Measurements from ENCODE around the gene PWWP2B.
"Not testable (repeated sequence)": the region's sequence is repeated elsewhere in the genome, so short reads cannot be mapped to it uniquely, and the experiment has no call there.

The PWWP2B gene

DNA sequence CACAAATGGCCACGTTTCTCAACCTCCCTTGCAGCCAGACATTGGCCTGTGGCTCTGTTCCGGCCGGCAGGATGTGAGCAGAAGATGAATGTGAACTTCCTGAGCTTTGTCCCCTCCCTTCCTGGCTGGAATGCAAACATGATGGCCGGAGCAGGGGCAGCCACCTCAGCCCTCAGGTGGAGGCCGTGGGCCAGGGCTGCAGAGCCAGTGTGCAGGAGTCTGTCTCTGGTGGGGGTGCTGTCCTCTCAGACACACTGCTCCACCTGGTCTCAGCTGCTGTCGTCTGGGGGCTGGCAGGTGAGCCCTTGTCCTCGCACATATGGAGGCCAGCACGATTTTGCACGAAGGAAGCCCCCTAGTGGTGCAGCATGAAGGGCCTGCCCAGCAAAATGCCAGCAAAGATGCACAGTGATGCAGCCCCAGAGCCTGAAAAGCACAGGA, 25.3 kb upstream of the PWWP2B start:
- Mint-ChIP-seq H3K36me3 (no peaks in the 10 kb centered on the region), H3K9me3 (no peaks in the 10 kb centered on the region), H3K27ac (no peak overlapping the region), H3K4me3 (no peak overlapping the region), H3K4me1 (peaks cover 7% of the 10 kb centered on the region)
- DNase-seq (ENCODE audit: low spot score in 2 of 2) = no peak
- peak; percentile 32 for ATAC-seq

DNA sequence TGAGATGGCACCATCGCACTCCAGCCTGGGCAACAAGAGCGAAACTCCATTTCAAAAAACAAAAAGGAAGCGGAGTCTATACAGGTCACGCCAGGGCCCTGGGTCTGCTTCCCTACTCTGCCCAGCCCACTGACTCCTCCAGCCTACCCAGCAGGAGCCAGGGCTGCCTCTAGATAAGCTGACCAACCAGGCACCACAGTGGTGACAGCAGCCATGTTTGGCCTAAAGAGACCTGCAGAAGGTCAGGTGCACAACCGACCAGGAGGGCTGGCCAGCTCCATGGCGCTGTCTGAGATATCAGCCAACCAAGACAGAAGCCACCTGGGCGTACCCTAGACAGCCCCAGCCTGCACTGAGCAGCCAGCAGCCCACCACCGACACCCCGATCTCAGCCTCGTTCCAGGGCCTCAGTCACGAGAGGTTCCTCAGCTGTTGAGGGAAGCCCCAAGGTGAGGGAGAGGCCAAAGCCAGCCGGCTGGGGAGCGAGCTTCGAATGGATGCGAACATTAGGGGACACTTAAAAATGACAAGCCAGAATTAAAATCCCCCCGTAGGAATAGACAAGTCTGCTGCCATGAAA, 24.4 kb upstream of the PWWP2B start:
- H3K36me3 Mint-ChIP-seq = no peaks in the 10 kb centered on the region
- no peak overlapping the region for H3K27ac Mint-ChIP-seq
- no peaks in the 10 kb centered on the region for H3K9me3 Mint-ChIP-seq
- ATAC-seq = no peak
- no peak for DNase-seq (ENCODE audit: low spot score in 2 of 2)
- H3K4me1 Mint-ChIP-seq = peaks cover 7% of the 10 kb centered on the region
- no peak overlapping the region for H3K4me3 Mint-ChIP-seq

DNA sequence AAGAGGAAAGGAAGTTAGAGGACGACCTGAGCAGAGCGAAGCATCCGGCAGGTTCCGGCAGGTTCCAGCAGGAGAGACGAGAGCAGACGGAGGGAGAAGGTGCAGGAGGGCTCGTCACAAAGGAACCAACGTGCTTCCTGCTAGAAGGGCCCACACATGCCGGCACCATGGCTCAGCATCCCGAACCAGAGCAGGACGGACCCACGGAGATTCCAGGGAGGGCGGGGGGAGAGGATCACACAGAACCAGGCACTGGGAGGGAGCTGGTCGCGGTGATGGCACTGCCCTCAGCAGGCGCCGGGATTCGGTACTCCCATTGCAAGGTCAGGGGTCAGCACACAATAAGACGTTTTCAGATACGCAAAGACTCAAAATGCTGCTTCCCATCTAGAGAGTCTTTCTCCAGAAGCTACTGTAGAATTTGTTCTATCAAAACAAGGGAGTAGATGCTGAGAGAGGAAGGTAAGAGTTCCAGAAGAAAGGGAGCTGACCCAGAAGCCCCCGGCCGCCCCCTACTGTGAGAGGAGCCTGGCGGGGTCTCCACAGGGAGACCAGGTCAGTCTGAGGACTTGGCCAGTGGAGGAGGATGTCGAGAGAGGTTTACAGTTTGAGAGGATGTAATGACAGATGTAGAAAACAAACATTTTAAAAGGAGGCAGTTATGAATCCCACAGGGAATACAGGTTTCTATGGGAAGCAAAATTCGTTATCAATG, 23.6 kb upstream of the PWWP2B start:
- H3K4me3 Mint-ChIP-seq = no peak overlapping the region
- no peaks in the 10 kb centered on the region for H3K36me3 Mint-ChIP-seq
- no peak overlapping the region for H3K27ac Mint-ChIP-seq
- H3K9me3 Mint-ChIP-seq = no peaks in the 10 kb centered on the region
- ATAC-seq (no peak), DNase-seq (ENCODE audit: low spot score in 2 of 2) (no peak)
- H3K4me1 Mint-ChIP-seq = peaks cover 7% of the 10 kb centered on the region

DNA sequence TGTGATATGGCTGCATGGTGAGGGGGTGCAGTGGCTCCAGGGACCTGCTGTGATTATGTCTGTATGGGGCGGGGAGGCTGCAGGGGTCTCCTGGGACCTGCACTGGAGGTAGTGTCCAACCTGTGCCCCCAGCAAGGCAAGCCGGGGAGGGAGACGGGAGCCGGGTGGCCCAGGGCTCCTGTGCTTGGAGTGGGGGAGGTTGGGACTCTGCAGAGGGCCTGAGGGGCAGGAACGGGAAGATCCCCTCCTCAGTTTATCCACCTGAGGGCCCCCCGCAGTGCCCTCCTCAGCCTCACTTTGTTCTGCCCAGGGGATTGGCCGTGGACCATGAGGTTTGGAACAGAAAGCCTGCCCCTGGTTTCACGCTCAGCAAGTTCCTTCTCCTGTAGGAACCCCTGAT, 22.8 kb upstream of the PWWP2B start:
- no peak for ATAC-seq
- no peaks in the 10 kb centered on the region for H3K36me3 Mint-ChIP-seq
- H3K9me3 Mint-ChIP-seq = no peaks in the 10 kb centered on the region
- H3K4me1 Mint-ChIP-seq = peaks cover 7% of the 10 kb centered on the region
- H3K27ac Mint-ChIP-seq = no peak overlapping the region
- H3K4me3 Mint-ChIP-seq = no peak overlapping the region
- no peak for DNase-seq (ENCODE audit: low spot score in 2 of 2)

DNA sequence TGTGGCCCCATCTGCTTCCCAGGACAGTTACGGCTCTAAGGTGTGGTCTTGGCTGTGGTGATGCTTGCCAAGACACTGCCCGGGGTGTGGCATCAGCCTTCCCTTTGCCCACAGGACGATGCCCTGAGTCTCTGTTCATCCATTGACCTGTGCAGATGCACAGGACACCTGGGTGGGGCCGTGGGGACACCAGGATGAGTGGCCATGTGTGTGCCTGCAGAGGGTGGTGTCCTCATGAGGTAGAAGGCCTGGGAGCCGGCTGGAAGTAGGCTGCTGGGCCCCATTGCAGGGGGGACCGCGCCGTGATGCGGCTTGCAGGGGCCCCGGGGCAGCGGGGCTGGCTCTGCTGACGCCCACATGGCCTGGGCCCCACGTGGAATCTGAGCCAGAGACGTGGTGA, 22.4 kb upstream of the PWWP2B start:
- Mint-ChIP-seq H3K36me3 (no peaks in the 10 kb centered on the region), H3K4me3 (no peak overlapping the region), H3K4me1 (peaks cover 7% of the 10 kb centered on the region), H3K9me3 (no peaks in the 10 kb centered on the region), H3K27ac (no peak overlapping the region)
- ATAC-seq = no peak
- DNase-seq (ENCODE audit: low spot score in 2 of 2) = no peak

DNA sequence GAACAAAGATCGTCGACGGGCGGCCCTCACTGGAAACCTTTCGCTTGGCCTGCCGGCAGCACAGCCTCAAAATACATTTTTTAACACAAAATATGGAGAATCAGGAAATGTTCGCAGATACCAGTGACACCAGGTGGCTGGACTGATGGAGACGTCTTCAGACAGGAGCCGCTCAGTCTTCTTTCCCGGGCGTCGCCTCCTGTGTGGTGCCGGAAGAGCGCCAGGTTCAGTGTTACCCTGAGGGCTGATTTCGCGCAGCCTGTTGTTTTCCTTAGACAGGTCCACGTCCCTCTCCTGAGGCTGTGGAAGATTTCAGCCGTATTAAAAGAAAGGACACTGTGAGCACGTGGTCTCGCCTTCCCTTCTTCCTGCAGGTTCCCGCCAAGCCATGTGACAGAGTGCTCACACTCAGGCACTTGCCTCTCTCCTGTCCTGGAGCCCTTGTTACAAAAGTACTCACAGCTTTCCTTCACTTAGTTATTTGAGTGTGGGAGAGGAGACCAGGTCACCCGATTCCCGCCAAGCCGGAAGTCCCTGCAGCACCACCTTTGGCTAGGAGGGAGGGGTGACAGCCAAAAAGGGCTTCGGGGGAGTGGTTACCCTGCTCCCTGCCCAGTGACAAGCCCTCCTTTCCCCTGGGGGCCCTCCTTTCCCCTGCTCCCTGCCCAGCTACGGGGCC, 21.7 kb upstream of the PWWP2B start:
- Mint-ChIP-seq H3K27ac (no peak overlapping the region), H3K4me3 (no peak overlapping the region), H3K4me1 (peaks cover 7% of the 10 kb centered on the region), H3K36me3 (no peaks in the 10 kb centered on the region), H3K9me3 (no peaks in the 10 kb centered on the region)
- DNase-seq (ENCODE audit: low spot score in 2 of 2) (no peak), ATAC-seq (no peak)

DNA sequence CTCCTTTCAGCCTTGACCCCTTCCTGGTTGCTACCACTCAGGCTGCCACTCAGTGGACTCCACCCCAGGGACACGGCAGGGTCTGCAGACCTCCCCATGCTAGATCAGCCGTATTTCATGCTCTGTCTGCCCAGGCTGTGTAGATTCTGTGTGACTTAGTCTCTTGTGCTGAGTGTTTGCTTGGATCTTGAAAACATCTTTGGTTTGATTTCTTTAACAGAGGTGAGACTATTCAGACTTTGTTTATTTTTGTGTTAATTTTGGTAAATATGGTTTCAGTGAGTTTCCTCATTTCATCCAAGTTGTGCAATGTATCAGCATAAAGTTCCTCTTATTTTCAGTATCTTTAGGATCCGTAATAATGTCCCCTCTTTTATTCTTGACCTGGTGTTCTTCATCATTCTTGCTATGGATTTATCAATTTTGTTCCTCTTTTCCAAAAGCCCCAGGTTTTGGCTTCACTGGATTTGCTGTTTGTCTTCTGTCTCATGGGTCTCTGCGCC, 21.2 kb upstream of the PWWP2B start:
- DNase-seq (ENCODE audit: low spot score in 2 of 2) (no peak), ATAC-seq (no peak)
- Mint-ChIP-seq H3K9me3 (no peaks in the 10 kb centered on the region), H3K4me1 (peaks cover 7% of the 10 kb centered on the region), H3K27ac (no peak overlapping the region), H3K36me3 (no peaks in the 10 kb centered on the region), H3K4me3 (no peak overlapping the region)

DNA sequence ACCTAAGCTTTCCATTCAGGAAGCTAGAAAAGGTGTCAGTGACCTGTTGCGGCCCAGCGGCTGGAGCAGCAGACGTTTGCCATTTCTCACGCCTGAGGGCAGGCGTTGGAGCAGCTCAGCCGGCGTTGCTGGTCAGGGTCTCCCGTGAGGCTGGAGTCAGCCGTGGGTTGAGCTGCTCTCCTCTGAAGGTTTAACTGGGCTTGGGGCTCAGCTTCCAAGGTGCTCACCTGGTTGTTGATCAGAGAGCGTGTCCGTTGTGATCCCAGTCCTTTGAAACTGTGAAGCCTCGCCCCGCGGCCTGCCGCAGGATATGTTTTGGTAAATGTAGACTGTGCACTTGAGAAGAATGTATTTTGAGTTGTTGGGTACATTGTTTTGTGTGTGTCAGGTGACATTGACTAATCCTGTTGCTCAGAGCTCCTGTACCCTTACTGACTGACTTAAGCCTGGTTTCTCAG, 20.6 kb upstream of the PWWP2B start:
- H3K27ac Mint-ChIP-seq = no peak overlapping the region
- no peak overlapping the region for H3K4me3 Mint-ChIP-seq
- ATAC-seq = no peak
- H3K36me3 Mint-ChIP-seq = no peaks in the 10 kb centered on the region
- DNase-seq (ENCODE audit: low spot score in 2 of 2) = no peak
- no peaks in the 10 kb centered on the region for H3K9me3 Mint-ChIP-seq
- H3K4me1 Mint-ChIP-seq = peaks cover 9% of the 10 kb centered on the region

DNA sequence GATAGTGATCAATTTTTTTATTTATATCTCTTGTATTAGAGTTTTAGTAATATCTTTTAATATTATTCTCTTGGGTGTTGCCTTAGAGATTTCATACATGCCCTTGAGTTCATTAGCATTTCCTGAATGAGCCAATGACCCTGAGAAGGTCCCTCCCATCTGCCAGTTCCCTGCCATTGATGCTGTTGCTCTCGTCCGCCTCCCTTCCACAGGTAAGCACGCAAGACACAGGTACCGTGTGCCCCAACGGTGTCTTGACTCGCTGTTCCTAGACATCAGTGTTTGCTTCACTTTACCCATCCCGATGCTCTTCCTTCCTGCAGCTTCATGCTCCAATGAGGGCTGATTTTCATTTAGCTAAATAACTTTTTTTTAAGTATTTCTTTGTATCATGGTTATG, 19.7 kb upstream of the PWWP2B start:
- Mint-ChIP-seq H3K4me3 (no peak overlapping the region), H3K9me3 (no peaks in the 10 kb centered on the region), H3K4me1 (peaks cover 11% of the 10 kb centered on the region), H3K36me3 (no peaks in the 10 kb centered on the region), H3K27ac (no peak overlapping the region)
- DNase-seq (ENCODE audit: low spot score in 2 of 2) (no peak), ATAC-seq (no peak)

DNA sequence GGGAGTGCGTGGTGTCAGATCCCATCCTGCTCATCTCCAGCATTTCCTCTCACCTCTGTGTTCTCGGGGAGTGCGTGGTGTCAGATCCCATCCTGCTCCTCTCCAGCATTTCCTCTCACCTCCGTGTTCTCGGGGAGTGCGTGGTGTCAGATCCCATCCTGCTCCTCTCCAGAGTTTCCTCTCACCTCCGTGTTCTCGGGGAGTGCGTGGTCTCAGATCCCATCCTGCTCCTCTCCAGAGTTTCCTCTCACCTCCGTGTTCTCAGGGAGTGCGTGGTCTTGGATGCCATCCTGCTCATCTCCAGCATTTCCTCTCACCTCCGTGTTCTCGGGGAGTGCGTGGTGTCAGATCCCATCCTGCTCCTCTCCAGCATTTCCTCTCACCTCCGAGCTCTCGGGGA, 18.0 kb upstream of the PWWP2B start:
- not testable (repeated sequence) for ATAC-seq; H3K9me3 Mint-ChIP-seq; DNase-seq (ENCODE audit: low spot score in 2 of 2); H3K27ac Mint-ChIP-seq; H3K4me3 Mint-ChIP-seq; H3K36me3 Mint-ChIP-seq
- peaks cover 20% of the 10 kb centered on the region for H3K4me1 Mint-ChIP-seq

DNA sequence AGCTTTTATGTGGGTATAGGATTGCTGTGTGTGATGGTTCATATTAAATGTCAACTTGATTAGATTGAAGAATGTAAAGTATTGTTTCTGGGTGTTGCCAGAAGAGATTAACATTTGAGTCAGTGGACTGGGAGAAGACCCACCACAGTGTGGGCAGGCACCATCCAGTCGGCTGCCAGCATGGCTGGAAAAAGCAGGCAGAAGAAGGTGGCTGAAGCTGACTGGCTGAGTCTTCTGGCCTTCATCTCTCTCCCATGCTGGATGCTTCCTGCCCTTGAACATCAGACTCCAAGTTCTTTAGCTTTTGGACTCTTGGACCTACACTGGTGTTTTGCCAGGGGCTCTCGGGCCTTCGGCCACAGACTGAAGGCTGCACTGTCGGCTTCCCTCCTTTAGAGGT, 16.0 kb upstream of the PWWP2B start:
- H3K27ac Mint-ChIP-seq = peak overlapping the region; percentile 74
- not testable (repeated sequence) for H3K9me3 Mint-ChIP-seq; H3K36me3 Mint-ChIP-seq; H3K4me3 Mint-ChIP-seq; DNase-seq (ENCODE audit: low spot score in 2 of 2); ATAC-seq
- peaks cover 20% of the 10 kb centered on the region for H3K4me1 Mint-ChIP-seq

DNA sequence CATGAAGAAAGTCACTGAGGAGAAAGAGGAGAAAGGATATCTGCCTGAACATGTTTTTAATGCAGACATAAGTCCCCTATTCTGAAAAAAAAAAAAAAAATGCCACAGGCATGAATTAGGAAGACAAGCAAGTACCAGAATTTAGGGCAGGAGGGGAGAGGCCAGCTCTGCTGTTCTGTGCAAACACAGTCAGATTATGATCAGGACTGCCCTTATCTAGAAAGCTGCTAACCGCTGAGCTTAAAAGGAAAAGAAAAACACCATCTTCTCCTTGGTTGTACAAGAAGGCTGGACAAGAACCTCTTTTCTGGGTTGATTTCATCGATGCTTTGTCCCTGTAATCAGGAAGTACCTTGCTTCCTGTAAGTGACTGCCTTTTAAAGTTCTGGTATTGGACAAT, 15.3 kb upstream of the PWWP2B start:
- Mint-ChIP-seq H3K4me3 (no peak overlapping the region), H3K4me1 (peaks cover 20% of the 10 kb centered on the region), H3K36me3 (peaks cover 9% of the 10 kb centered on the region), H3K9me3 (no peaks in the 10 kb centered on the region), H3K27ac (peak overlapping the region; percentile 74)
- no peak for DNase-seq (ENCODE audit: low spot score in 2 of 2)
- no peak for ATAC-seq

DNA sequence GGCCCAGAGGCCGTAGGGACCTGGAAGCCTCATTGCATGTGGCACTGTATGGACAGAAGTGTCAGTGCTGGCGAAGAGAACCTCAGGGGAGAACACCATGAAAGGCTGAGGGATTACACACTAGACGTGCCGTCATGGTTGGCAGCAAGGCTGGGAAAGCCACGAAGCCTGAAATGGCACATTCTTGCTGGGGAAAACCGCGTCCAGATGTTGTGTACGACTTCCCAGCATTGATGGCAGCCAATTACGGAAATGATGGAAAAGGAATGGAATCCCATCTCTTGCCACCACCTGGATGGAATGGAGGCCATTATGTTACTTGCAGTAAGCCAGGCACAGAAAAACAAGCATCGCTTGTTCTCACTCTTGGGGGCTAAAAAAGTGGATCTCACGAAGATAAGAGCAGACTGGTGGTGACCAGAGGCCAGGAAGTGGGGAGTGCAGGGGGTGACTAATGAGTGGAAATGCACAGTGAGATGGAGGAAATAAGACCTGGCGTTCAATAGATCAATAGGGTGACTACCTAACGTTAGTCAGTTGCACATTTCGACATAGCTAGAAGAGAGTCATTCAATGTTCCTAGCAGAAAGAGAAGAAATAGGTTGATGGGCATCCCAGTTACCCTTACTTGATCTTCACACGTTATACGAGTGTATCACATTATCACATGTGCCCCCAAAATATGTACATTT, 14.6 kb upstream of the PWWP2B start:
- Mint-ChIP-seq H3K9me3 (no peaks in the 10 kb centered on the region), H3K4me3 (no peak overlapping the region), H3K27ac (peak overlapping the region; percentile 74), H3K36me3 (peaks cover 16% of the 10 kb centered on the region), H3K4me1 (peaks cover 22% of the 10 kb centered on the region)
- ATAC-seq (peak; percentile 77), DNase-seq (ENCODE audit: low spot score in 2 of 2) (no peak)

DNA sequence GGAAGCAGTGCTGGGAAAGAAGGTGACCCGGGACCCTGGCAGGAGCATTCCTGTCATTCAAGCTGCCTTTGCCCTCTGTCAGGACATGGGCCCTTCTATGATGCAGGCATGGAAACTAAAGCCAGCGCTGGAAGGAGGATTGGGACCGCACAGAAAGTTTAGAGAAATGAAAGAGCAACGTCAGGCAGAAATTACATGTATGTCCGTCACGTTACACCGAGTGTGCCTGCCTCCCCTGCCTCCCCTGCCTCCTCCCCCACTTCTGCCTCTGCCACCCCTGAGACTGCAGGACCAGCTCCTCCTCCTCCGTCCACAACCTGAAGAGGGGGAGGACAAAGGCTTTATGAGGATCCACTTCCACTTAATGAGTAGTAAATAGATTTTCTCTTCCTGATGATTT, 13.9 kb upstream of the PWWP2B start:
- ATAC-seq (no peak), DNase-seq (ENCODE audit: low spot score in 2 of 2) (no peak)
- Mint-ChIP-seq H3K4me1 (peaks cover 28% of the 10 kb centered on the region), H3K9me3 (no peaks in the 10 kb centered on the region), H3K36me3 (peaks cover 23% of the 10 kb centered on the region), H3K27ac (no peak overlapping the region), H3K4me3 (no peak overlapping the region)

DNA sequence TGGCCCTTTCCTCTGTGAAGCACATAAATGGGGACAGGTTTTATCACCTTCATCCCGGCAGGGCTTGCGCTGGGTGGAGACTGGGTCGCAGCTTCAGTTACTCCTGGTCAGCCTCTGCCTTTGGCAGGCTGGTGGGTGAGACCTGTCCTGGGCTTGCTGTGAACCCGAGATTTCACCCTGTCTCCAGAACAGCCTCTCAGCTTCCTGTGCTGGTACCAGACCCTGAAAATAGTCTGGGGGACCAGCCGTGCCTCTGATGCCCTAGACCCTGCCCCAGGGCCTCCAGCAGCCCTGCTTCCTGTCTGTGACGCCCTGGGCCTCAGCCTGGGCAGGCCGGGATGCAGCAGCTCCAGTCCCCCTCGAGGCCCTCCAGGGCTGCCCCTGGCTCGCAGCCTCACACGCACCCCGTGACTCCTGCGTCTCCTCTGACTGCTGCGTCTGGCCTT, 13.2 kb upstream of the PWWP2B start:
- H3K27ac Mint-ChIP-seq = no peak overlapping the region
- H3K36me3 Mint-ChIP-seq = peaks cover 27% of the 10 kb centered on the region
- no peaks in the 10 kb centered on the region for H3K9me3 Mint-ChIP-seq

More for the DNA sequence above, 13.2 kb upstream of the PWWP2B start:
- DNase-seq (ENCODE audit: low spot score in 2 of 2) = no peak
- Mint-ChIP-seq H3K4me1 (peaks cover 28% of the 10 kb centered on the region), H3K4me3 (no peak overlapping the region)
- ATAC-seq = no peak

Measured in stimulated activated effector memory CD8-positive, alpha-beta T cell treated with anti-CD3 and anti-CD28 coated beads, Interleukin-12 subunit alpha, Interleukin-12 subunit beta, amount 100 ng/mL, for 72 hours (primary cell).